HTERT RPE-1 (cell line): Measurements from ENCODE around the gene MSRB3.
"Not testable (repeated sequence)": the region's sequence is repeated elsewhere in the genome, so short reads cannot be mapped to it uniquely, and the experiment has no call there.

ENCODE experiments used
- in situ Hi-C: fragments of 300-500 bp; cut with MboI; formaldehyde crosslinking; loops from 4 replicates; pipeline ENCODE4 v1.14.3; 2020; ENCODE audit warnings: low sequenced_read_pairs

The MSRB3 gene

DNA sequence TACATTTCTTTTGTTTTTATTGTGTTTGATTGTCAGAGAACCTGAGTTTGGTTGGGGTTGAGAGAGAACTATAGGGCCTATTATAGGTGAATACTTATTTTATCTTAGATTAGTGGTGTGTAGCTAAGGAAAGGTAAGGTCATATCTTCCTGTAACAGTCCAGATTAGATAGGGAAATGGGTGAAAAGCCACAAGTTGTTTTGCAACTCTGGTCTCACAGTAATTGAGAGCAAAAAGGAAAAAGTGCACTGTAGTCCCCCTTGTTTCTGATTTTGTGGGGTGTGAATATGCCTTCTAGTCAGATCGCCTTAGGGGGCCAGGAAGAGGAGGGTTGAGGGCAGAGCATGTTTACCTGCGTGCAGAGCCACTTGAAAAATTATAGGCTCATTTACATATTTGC, 8.9 kb downstream of the MSRB3 start:
- in situ Hi-C loops, result no loop called here

DNA sequence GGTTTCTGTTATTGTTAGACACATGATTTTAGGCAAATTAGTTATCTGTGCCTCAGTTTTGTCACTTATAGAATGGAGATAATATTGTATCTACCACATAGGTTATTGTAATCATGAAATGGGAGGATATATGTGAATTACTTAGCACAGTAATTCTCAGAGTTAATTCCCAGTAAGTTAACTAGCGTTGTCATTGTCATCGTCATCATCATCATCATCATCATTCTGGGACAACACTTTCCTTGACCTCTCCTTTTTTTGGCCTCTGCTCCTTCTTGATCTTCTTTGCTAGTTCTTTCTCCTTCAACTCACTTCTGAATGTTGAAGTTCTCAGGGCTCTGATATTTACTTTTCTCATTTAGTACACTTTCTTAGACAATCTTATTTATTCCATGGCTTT, 13.8 kb downstream of the MSRB3 start:
- in situ Hi-C loops, result no loop called here

DNA sequence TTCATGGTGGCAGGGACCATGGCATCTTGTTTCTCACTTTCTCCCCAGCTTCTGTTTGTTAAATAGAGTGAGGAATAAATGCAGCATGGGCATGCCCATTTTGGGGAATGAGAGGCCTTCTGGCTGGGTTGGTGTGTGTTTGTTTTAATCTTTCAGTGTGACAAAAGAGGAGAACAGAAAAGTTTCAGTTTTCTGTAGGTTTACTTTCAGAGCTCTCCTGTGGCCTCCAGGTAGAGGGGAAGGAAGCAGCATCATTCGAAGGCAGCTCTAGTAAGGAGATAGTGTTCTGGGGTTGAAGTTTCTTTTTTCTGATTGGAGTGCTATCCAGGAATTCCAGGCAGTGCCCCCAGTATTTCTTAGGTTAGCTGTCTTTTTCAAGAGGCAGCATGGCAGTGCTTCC, 15.3 kb downstream of the MSRB3 start:
- in situ Hi-C loops, result no loop called here

DNA sequence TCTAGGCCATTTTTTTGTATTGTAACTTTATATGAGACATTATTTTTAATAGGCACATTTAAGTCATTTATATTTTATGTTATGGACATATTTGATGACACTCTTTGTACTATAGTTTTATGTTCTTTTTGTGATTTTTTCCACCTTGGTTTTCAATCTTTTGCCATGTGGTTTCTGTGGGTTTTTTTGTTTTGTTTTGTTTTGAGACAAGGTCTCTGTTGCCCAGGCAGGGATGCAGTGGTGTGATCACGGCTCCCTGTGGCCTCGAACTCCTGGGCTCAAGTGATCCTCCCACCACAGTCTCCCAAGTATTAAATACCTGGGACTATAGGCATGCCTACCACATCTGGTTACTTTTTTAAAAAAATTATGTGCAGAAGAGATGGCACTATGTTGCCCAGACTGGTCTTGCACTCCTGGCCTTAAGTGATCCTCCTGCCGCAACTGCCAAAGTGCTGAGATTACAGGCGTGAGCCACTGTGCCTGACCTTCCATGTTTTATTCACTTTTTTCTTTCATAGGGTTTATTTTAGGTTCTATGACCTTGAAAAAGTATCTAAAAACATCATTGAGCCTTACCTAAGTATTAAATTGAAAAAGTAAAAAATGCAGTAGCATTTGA, 16.3 kb downstream of the MSRB3 start:
- in situ Hi-C loops, result no loop called here

DNA sequence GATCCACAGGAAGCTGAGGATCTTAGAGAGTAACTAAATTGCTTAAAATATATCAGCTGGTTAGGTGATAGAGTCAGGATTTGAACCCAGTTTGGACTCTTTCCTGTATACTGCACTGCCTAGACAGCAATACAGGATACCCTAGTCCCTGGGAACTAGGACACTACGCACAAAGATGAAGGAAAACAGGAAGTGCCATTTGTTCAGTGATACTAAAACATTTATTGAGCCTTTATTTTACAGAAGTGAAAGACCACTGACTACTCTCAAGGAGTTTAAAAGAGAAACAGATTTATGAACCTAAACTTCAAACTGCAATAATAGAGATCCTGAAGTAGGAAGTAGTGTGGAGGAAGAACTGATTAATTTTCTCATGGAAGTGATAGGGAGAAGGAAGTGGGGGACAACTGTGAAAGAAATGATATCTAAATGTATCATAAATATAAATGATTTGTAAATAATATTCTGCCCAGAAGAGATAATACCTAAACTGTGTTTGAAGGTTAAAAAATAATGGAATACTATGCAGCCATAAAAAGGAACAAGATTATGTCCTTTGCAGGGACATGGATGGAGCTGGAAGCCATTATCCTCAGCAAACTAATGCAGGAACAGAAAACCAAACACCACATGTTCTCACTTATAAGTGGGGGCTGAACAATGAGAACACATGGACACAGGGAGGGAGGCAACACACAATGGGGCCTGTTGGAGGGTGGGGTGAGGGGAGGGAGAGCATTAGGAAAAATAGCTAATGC, 18.2 kb downstream of the MSRB3 start:
- in situ Hi-C loops, result no loop called here

DNA sequence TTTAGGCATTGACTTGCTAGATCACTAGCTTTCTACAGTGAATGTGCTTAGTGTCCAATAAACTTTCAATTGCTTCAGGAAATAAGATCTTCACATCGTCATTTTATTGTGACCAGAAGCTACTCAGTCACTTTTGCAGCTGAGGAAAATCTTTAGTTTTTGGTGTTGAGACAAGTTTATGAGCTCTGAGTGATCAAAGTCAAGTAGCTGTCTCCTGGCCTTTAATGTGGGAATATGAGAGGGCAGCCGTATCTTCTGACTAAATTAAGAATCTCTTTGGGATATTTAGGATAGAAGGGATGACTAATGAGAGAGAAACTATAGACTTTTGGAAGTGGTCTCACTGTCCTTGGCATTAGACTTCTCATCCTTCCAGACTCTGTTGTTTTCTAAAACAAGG, 21.6 kb downstream of the MSRB3 start:
- in situ Hi-C loops, result no loop called here

DNA sequence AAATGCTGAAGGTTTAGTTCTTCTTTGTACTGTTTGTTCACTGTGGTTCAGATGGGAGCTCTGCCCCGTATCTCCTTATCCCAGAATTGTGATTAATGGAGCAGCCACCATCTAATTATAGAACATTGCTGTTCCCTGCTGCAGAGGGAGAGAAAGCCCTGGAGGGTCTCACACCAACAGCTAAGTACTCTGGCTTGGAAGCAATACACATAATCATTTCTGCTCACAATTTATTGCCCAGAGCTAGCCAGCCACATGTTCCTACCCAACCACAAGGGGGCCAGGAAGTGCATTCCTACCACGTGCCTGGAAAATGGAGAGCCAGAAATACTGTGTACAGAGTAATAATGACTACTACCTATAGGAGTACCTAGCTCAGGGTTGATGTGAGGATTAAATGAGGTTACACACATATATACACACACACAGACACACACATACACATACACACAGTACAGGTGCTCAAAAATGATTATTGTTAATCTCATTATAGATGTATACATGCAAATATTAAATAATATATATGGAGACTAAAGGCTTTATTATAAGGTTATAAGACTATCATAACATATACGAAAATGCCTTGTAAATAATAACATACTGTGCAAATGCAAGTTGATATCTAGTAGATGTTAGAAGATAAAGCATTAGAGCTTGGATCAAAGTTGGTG, 22.3 kb downstream of the MSRB3 start:
- in situ Hi-C loops, result no loop called here

DNA sequence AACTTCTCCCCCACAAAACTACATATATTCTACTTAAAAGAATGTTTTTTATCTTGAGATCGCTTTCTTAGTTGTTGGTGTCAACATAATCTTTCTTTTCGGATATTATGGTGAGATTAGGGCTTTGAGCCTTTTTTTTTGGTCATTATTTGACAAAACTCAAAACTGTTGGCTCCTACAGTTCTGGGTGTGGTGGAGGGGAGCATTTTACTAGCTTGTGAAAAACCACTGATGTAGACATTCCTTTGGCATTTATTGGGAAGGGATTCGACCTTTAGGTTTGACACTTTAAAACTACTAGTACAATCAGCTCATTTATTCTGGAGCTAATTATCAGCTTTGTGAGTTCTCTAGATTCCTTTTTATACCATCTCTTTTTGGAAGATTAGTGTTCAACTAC, 24.4 kb downstream of the MSRB3 start:
- in situ Hi-C loops, result no loop called here

DNA sequence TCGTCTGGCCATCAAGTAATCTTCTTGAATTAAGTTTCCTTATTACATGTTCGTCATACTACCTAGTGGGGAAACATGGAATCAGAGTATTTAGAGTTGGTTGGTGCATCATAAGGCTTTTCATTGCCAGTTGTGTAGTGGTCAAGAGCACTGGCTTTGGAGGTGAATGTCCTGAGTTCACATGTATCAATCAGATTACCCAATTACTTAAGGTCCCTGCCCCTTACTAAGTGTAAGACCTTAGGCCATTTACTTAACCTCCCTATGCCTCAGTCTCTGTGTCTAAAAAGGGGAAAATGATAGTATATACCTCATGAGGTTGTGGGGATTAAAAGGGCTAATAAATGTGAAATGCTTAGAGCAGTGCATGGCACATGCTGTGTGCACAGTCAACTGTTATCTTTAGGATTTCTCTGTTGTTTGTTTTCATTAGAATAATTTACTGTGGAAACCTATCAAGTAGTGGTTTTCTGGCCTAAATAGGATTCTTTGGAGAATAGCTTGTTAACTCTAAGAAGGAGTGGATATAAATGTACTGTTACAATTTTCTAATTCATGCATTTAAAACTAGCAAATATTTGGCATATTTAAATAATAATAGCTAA, 27.0 kb downstream of the MSRB3 start:
- in situ Hi-C loops, result no loop called here

DNA sequence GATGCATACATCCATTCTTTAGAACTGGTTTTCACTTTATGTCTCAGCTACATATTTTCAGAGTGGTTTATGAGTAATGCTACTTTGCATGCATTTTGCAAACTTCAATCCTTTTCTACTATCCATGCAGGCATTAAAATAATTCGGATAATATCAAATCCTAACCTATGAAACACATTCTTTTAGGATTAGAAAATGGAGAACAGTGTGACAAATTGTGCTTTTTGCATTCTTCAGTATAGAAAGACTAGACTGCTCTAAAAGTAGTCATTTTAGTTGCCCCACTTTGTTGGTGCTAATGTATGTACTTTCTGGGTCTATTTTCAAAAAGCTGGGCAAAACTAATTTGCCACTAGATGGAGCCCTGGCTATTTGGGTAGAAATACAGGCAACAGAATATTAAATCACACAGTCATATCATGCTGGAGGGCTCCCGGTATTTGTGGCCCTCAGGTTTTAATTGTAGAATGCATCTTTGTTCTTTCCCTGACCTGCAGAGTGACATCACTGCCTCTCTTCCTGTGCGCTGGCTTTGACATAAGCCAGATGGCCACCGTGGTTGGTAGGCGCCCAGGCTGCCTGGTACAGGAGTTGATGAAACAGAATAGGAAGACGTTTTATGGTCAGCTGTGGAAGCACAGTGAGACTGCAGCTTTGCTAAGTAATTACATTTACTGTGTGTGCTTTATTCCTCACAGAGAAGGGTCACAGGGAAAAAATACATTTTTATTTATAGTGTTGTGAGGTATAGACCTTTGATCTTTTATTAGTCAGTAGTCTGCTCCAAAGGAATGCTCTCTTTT, 28.1 kb downstream of the MSRB3 start:
- in situ Hi-C loops, result no loop called here

DNA sequence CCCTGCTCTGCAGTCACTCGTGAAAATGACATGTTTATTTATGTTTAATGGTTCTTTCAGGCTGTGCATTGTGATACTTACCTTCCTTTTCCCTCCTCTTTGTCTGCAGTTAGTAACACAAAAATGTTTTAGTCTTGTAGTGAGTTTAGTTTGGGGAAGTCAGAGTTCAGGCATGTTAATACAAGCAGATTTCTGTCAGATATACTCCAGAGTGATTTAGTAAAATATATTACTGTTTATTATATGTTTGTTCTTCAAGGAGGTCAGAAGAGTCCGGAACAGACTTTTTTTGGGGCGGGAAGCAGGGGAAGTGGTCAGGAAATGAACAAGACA, 28.7 kb downstream of the MSRB3 start:
- in situ Hi-C loops, result no loop called here

DNA sequence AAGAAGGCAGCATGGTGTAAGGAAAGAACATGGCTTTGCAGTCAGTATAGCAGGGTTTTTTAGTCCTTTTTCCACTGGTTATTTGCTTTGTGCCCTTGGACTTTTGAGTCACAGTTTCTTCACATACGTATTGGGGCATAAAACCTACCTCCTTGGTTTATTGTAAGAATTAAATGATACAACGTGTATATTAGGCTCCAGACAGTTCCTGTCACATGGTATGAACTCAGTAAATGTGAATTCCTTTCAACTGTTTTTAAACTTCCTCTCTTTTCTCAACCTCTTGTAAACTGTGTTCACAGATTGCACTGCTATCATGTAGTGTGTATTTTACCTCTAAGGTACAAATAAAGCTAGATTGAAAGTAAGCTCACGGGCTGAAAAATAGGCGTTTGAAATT, 29.5 kb downstream of the MSRB3 start:
- in situ Hi-C loops, result no loop called here

DNA sequence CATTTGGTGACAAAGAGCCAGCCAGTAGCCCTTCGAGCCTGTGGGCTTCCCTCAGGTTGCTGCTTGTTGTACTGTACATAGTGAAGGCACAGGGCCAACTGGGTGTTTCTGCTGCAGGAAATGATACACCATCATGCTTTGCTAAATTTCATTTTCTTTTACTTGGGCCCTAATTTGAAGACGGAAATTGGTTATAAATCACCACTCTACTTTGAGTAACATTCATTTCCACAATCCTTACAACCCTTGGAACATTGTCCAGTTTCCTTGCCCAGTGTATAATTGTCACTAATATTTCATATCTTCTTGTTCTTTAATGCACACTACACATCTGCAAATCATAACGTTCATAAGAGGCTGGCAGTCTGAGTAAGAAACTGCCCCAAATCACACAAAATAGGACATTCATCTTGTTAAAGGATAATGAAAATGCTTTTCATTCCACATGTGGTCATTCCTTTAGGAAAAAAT, 30.2 kb downstream of the MSRB3 start:
- in situ Hi-C loops, result no loop called here

DNA sequence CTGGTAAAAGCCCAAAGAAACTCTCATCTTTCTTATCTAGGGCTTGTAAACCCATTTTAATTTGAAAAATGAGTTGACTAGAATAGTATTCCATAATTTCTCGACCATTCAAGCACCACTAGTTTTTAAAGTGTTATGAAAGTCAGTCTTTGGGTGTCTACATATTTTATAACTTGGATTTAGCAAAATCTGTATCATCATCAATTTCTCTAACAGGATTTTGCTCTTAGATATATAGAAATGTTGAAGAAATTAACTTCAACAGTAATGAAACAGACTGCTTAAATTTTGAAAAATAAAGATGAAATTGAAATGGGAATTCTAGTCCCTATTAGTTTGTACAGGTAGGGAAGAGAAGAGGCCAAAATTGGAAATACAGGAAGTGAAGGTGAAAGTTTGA, 32.8 kb downstream of the MSRB3 start:
- in situ Hi-C loops, result no loop called here

DNA sequence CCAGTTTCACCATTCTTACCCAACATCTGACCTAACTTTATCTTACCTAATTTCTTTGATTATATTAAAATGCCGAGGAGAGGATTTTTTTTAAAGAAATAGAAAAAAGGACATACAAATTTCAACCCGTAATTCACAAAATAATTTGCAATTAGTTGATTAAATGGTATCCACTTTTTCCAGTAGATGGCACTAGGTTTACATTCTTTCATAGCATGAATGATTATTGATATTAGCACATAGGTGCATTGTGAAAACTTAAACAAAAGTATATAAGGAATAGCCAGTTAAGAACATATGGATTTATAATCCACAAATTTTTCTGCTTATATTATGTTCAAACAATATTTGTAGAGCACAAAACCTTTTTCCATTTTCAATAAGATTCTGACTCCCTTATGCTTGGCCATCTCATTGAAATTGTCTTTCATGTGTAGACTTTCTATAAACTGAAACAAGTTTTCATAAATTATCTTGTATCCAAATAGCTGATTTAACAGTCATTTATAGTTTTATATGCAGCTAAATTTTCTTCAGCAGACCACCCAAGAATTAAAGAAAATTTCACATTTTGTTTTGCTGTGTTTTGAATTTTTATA, 35.3 kb downstream of the MSRB3 start:
- in situ Hi-C loops, result no loop called here

DNA sequence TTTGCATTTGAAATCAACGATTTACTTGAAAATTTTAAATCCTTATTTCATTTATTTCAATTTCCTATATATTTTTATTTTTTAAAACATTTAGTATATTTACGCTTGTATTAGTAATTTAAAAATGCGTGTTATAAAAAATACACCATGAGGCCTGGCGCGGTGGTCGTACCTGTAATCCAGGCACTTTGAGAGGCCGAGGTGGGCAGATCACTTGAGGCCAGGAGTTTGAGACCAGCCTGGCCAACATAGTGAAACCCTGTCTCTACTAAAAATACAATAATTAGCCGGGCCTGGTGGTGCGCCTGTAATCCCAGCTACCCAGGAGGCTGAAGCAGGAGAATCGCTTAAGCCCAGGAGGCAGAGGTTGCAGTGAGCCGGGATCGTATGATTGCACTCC, 36.8 kb downstream of the MSRB3 start:
- in situ Hi-C loops, result not testable (repeated sequence)

DNA sequence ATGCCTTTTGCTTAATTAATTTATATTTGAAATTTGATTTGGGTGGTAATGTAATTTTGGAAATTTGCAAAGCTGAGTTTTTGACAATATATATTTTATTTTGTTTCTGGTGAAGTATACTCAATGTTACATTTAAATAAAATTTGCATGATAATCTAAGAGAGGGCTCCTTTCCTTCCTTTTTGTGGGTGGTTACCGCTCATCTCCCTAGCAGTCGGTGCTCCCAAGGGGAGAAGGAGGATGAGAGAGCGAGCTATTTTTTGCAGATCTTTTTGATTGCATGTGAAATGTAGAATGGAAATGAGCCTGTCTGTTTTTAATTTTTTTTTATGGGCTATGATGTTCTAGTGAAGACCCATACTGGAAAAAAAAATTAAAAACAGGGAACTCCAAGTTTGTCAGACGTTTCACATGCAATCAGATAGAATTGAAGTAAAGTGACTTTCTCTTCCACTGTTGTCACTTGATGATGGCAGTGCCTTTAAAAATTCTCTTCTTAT, 39.8 kb downstream of the MSRB3 start:
- in situ Hi-C loops, result no loop called here

DNA sequence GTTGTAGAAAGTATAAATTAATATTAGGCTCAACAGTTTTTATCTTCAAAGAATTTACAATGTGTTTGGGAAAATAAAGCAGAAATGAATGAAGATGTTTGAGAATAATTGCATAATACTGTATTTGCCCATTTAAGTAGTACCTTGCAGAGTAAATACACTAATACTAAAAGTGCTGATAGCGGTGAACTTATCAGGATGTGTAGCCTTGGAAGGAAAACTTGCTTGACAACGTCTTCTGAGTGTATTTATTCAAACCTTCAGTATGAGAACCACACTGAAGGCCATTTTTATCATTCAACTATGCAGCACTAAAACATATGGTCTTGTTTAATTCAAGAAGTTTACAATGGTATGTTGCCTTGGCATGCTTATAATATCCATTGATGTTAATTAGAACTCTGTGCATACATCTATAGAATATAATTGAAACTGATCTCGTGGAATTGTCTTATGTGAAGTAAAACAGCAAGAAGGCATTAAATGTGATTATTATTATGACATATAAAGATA, 41.3 kb downstream of the MSRB3 start:
- in situ Hi-C loops, result no loop called here

DNA sequence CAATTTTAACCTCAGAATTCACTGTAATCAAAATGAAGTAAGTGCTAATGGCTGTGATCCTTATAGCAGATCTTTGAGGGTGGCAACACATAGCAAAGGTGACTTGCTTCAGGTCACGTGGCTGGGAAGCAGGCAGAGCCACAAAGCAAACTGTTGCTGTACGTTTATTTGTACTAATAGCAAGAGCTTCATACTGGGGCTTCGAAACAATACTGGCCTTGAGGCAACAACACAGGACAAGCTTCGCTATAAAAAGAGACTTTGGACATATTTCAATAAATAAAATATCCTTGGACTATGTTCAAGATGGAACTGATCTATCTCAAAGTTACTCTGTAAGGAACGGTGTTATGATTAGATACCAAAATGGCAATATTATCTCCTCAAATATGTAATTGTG, 44.6 kb downstream of the MSRB3 start:
- in situ Hi-C loops, result no loop called here

DNA sequence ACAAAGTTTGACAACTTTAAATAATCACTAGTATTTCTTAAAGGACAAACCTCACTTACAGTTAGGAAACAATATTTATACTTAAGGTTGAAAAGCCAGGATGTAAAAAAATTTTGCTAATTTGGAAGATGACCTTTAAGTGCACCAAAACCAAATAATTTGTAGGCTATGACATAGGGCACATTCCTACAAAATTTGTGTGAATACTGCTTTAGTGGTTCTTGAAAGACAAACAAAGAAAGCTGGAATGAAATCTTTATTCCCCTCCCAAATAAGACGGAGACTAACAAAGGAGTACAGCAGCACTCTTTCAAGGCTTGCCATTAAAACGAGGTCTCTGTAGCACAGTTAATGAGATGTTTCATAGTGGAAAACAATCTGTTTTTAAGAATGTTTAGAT, 45.6 kb downstream of the MSRB3 start:
- in situ Hi-C loops, result no loop called here
